NCI-H460 (cell line): ENCODE results near the gene MPRIP. TPM values are rescaled to one million over a fixed set of nuclear protein-coding genes. Genes with fewer than 3 reads are reported as not detected.
"Not testable (repeated sequence)": the region's sequence is repeated elsewhere in the genome, so short reads cannot be mapped to it uniquely, and the experiment has no call there.

ENCODE experiments used
- DNase-seq: peaks from one replicate; pipeline ENCODE4 v3.0.0-alpha.2; 2016; ENCODE audit warnings: low read depth; ENCODE audit errors: extremely low read depth
- total RNA-seq: library from RNA; depleted of rRNA; stranded (reverse); fragments of >200 nt; shearing (Covaris generic); gene quantifications from 2 replicates; pipeline ENCODE4 v1.2.3, GENCODE V29; 2014

MPRIP gene
- total RNA-seq, 1 experiment from 2014 or later, result 87.9 TPM

DNA sequence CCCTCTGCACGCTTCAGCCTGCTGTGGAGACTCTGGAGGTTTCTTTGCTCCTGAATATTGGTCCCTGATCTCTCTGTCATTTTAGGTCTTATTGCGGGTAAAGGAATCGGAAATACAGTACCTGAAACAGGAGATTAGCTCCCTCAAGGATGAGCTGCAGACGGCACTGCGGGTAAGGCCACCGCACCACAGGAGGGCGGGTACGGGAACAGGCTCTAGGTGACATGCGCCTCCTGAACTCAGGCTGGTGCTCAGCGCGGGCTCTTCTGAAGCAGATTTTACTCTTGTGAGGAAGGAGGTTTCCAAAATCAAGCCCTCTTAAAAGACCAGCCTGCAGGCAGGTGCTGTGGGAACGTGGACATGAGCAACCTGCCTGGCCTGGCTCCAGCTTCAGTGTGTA, 134.1 kb downstream of the MPRIP start:
- no peak for DNase-seq

DNA sequence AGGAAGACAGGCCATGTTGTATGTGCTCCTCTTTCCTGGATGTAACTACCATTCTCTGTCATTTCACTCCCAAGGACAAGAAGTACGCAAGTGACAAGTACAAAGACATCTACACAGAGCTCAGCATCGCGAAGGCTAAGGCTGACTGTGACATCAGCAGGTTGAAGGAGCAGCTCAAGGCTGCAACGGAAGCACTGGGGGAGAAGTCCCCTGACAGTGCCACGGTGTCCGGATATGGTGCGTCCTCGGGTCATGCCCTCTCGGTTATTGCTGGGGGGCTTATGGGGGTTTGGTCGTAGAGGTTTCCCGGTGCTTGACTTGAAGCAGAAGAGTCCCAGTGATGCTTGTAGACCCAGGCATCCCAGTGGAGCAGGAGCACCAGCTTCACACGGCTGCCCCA, 134.9 kb downstream of the MPRIP start:
- DNase-seq, result no peak

DNA sequence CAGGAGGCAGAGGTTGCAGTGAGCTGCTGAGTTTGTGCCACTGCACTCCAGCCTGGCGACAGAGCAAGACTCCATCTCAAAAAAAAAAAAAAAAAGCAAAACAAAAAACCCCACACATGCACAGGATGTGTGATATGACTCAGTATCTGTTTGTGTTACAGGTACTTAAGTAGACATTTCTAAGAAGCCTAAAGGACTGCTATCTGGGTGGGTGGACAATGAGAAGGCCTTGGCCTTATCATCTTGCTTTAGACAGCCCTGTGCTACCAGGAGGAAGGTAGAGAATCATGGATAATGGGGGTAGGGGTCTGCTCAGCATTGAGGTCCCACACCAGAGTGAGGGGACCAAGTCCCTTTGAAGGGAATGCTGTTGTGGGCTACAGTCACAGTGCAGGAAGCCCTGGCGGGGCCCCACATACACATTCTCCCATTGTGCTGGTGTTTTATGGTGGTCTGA, 137.1 kb downstream of the MPRIP start:
- DNase-seq, result no peak

DNA sequence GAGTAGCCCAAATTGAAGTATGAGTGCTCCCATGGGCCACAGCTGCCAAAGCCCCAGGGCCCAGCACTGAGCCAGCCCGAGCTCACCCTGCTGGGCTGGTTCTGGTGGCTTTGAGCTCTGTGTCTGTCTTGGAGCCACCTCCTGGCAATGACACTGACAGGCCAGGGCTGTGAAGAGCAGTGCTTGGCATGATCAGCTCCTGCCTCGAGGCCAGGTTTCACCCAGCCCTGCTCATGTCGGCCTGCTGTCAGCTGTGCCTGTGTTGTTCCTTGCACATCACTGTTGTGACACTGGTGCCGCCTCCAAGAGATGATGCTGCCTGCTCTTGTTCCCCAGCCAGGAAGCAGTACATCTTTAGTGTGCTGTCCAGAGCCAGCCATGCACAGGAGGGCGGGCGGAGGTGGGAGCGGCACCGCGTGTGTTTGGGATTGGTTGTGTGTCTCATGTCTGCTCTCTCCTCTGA, 137.9 kb downstream of the MPRIP start:
- DNase-seq, result no peak

DNA sequence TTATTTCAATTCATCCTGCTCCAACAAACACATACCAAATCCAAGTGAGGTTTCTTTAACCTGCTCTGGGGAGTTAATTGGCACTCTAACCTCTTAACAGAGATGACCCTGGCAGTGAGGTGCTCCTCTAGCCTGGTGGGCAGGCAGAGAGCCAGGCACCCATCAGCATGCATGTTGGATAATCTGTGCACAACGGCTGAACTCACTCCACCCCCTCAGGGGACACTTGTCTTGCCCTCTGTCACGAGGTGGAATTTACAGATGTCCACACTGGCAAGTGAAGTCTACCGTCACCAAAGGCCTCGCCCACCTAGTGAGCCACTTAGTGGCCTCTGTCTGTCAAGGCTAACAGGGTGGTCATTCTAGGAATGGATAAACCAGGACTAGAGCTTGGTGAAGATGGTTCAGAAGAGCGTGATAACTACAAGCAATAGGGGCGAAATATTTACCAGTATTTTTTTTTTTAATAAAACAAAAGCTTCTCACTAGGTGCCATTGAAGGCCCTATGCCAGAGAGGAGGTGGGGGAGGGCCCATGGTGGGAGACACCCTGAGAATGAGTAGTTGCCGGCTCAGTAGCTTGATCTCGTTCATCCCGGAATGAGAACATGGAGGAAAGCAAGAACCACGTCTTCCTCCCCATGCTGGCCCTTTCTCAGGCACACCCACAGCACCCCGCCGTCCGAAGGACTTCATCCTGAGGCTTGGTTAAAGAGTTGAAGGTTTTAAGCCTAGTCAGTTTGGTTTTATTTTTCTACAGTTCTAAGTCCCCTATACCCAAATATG, 138.7 kb downstream of the MPRIP start:
- DNase-seq, result no peak

DNA sequence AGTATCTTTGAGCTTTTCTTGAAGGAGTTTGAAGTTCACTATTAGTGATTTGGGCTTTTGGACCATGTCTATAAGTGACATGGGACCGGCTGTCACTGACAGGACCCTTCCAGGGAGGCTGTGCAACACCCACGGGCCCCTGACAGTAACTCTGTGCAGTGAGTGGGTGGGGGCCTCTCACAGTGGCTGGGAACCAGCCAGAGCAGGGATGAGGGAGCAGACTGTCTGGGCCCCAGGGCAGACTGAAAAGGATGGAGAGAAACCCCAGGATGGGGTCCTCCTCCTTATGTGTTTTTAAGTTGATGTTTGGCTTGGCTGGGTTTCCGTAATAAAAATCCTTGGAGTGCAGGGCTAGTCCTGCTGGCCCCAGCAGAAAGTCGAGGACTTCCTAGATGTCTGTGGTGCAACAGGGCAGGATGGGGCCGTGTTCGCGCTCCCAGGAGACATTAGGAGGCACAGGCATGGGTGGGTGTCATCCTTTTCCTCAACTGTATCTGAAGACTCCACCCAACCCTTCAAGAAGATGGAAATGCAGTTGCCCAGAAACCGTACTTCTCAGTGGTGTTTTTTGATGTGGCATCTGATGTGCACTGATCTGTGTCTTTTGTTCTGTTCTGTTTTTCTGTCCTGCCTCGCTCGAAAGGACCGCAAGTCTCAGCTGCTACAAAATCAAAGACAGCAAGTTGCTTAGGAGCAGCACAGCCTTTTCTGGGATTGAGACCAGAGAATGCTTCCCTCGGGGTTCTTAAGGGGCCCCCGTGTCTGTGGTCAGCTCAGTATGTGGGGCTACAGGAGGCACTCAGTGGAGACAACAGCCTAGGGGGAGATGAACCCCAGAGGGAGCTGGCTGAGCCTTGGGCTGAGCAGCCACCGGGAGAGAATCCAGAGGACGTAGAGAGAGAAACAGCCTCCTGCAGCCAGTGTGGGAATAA, 139.7 kb downstream of the MPRIP start:
- DNase-seq, result no peak

DNA sequence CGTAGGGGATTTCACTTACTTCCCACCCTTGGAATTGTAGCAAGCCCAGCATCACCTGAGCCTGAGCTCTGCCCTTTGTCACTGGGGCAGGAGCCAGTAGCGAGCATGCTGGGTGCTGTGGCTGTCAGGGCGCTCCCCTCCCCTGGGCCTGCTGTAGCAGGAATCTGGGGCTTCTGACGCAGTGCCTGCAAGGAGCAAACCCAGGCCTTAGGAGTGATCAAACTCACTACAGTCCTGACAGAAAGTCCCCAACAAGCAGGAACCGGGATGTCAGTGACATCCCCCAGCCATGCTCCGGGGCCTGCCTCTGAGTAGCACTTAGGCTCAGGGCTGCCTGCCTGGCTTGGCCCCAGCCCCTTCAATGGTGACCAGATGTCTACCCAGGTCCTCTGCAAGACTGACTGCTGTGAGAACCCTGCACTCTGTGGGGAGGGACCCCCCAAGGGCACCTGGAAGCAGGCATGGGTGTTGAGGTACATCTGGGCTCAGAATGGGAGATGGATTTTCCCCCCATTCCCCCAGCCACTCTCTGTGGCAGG, 140.4 kb downstream of the MPRIP start:
- DNase-seq, result no peak

DNA sequence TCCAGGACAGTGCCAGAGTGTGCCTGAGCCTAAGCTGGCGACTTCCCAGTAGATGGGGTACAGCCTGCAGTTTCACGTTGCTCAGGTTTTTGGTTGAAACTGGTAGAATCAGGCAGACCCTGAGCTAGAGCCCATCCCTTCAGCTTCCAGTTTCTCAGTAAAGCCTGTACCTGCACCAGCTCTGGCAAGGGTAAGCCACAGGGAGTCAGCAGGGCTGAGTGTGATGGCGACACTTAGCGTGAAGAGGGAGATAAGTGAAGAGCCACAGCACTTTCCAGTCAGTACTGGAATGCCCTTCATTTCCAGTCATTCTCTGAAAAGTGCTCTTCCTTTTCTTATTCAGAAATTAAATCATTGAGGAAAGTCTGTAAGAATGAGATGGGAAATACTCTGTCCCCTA, 141.5 kb downstream of the MPRIP start:
- DNase-seq, result no peak

DNA sequence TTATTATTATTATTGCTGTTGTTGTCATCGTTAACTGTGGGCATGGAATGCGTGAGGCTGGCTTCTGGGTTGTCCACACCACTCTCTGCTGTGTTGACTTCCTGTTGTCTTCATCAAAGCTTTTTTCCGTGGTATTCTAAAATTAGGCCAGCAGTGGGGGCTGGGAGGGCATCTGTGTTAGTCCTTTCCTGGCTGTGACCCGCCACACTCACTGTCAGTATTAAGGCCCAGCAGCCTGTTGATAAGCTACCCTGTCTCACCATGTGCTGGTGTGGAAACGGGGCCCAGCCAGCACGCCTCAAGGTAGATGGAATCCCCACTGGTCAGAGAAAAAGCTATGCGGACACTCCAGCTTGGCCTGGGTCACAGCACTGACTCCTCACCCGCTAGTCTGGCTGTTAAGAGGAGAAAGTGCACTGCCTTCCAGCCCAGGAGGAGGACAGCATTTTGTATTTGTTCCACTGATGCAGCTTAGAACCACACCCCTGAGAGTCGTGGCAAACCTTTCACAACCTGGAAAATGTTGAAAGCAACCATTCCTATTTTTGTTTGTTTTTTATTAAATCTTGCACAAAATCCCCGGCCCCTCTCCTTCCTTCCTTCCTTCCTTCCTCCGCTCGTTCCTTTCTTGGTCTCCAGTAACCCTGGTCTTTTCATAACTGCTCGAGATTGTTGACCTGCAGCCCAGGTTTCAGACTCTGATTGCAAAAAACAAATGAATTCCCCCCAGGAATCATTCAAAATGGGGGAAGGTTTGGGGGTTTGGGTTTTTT, 142.9 kb downstream of the MPRIP start:
- not testable (repeated sequence) for DNase-seq

- DNase-seq, result no peak
Observed at GRCh38 chr17:17186051-17186450, 143.8 kb downstream of the MPRIP start.

- no peak for DNase-seq
Observed at GRCh38 chr17:17186551-17187505, 144.6 kb downstream of the MPRIP start.

- no peak for DNase-seq
Observed at GRCh38 chr17:17188586-17188985, 146.3 kb downstream of the MPRIP start.

GRCh38 chr17:17189559-17189958, 147.3 kb downstream of the MPRIP start:
- no peak for DNase-seq

- no peak for DNase-seq
Observed at GRCh38 chr17:17190188-17190587, 147.9 kb downstream of the MPRIP start.

- no peak for DNase-seq
Observed at GRCh38 chr17:17191346-17191792, 149.1 kb downstream of the MPRIP start.

DNA sequence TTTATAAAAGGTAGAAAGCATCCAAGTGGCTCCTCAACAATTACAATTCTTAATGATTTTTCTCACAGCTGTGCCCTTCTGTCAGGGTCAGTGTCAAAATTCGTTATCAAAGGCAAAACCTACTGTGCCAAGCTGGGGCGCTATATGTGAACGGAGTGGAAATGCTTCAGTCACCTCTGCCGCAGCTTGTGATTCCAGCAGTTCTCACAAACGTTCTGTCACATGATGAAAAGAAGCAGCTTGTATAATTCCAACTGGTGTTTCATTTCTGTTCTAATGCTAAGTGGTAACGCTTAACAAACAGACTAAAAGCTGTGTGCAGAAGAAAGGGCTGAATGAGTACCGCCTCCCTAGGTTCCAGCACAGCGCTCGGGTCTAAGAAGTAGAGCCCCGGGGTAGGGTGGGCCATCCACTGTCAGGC, 149.7 kb downstream of the MPRIP start:
- no peak for DNase-seq

DNA sequence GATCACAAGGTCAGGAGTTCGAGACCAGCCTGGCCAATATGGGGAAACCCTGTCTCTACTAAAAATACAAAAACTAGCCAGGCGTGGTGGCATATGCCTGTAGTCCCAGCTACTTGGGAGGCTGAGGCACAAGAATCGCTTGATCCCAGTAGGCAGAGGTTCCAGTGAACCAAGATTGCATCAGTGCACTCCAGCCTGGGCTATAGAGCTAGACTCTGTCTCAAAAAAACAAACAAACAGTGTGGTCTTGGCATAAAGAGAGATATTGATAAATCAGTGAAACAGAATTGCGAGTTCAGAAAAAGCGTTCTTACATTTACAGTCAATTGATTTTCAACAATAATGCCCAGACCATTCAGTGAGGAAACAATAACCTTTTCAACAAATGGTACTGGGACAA, 153.2 kb downstream of the MPRIP start:
- DNase-seq, result not testable (repeated sequence)

GRCh38 chr17:17196776-17197175, 154.5 kb downstream of the MPRIP start:
- DNase-seq, result no peak

GRCh38 chr17:17198281-17198680, 156.0 kb downstream of the MPRIP start:
- no peak for DNase-seq
